ENCODE measurements around the gene SLC15A5. TPM values are rescaled to one million over a fixed set of nuclear protein-coding genes. Genes with fewer than 3 reads are reported as not detected.

The SLC15A5 gene
- total and polyA plus RNA-seq, 11 donors, result not detected

DNA sequence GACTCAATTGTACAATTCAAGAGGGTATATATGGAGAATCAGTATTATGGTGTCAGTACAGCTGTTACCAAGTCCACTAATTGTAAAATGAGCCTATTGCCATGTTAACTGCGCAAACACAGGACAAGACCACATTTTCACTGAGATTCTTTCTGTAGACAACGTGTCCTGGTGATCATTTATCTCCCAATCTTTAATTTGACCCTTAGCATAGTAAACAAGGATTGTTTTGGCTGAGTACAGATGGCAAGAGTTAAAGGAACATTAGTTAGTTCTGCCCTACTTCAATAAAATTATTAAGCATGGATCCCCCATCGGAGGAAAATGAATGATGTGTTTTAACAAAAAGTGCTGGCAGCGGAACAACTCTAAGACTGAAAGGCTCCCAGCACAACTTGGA is 36.1 kb downstream of the SLC15A5 start:
- Histone ChIP-seq H3K27me3 (no peaks in the 10 kb centered on the region), H3K4me3 (no peak overlapping the region), H3K36me3 (no peaks in the 10 kb centered on the region), H3K9me3 (no peaks in the 10 kb centered on the region), H3K4me1 (no peaks in the 10 kb centered on the region), H3K27ac (no peak overlapping the region)
- 85 to 89% (median 87%) methylated on average over 4 of the region's 4 CpGs for WGBS, 4 donors
- ATAC-seq (no peak), DNase-seq (no peak)
- TF ChIP-seq, protein P1, sequence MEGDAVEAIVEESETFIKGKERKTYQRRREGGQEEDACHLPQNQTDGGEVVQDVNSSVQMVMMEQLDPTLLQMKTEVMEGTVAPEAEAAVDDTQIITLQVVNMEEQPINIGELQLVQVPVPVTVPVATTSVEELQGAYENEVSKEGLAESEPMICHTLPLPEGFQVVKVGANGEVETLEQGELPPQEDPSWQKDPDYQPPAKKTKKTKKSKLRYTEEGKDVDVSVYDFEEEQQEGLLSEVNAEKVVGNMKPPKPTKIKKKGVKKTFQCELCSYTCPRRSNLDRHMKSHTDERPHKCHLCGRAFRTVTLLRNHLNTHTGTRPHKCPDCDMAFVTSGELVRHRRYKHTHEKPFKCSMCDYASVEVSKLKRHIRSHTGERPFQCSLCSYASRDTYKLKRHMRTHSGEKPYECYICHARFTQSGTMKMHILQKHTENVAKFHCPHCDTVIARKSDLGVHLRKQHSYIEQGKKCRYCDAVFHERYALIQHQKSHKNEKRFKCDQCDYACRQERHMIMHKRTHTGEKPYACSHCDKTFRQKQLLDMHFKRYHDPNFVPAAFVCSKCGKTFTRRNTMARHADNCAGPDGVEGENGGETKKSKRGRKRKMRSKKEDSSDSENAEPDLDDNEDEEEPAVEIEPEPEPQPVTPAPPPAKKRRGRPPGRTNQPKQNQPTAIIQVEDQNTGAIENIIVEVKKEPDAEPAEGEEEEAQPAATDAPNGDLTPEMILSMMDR (IDR thresholded peaks at IDR 0.05), result no peak
- no peak for TF ChIP-seq POLR2A (IDR thresholded peaks at IDR 0.05)
- intact Hi-C loops (cut with DNase I), result no loop called here

DNA sequence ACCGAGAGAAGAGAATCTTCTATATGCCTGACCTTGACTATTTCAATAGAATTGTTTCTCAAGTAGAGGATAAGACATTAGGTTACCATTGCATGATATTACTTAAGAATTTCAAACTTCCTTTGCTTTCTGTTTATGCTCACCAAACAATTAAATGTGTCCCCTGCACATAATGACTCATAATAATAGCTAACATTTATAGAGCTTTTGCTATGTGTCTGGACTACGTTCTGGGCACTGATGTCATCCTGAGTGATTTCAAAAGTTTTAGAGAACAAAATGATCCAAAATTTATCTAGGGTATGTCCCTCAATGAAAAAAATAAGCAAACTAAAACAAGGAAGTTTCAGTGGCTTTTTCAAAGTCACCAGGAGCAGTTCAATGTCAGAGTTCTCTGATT is 38.8 kb downstream of the SLC15A5 start:
- 58 to 66% (median 62%) methylated on average over 2 of the region's 2 CpGs for WGBS, 4 donors
- Histone ChIP-seq H3K4me1 (no peaks in the 10 kb centered on the region), H3K36me3 (no peaks in the 10 kb centered on the region), H3K27me3 (no peaks in the 10 kb centered on the region), H3K27ac (no peak overlapping the region), H3K9me3 (no peaks in the 10 kb centered on the region), H3K4me3 (no peak overlapping the region)
- intact Hi-C loops (cut with DNase I), result no loop called here
- ATAC-seq, result peak in 1 of 4 donors; percentile 66
- no peak for DNase-seq
- TF ChIP-seq, protein P1 (IDR thresholded peaks at IDR 0.05), result no peak
- no peak for TF ChIP-seq POLR2A (IDR thresholded peaks at IDR 0.05)

DNA sequence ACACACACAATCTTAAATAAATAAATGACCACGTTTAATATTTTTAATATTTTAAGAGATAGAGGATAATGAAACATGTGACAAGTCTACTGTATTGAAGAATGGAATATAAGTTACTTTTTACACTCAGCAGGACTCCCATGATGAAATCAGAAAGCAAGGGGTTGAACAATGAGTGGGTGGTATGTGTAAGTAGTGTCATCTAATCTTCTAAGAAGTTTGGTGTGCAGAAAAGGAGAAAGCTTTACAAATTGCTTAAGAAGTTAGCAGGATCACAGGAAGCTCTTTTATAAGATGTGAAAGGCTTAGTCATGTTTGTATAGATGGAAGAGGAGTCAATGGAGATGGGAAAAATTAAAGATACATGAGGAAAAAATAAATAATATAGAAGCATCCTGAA is 47.8 kb downstream of the SLC15A5 start:
- Histone ChIP-seq H3K27me3 (no peaks in the 10 kb centered on the region), H3K36me3 (no peaks in the 10 kb centered on the region), H3K4me1 (no peaks in the 10 kb centered on the region), H3K9me3 (peaks cover 0 to 14% (median 0%) of the 10 kb centered on the region in 12 donors), H3K27ac (no peak overlapping the region), H3K4me3 (no peak overlapping the region)
- WGBS, 4 donors, result 43 to 58% (median 56%) methylated on average over 1 of the region's 1 CpG
- intact Hi-C loops (cut with DNase I), result no loop called here
- TF ChIP-seq, protein P1 (IDR thresholded peaks at IDR 0.05), result no peak
- no peak for TF ChIP-seq POLR2A (IDR thresholded peaks at IDR 0.05)
- DNase-seq, result no peak
- no peak for ATAC-seq

DNA sequence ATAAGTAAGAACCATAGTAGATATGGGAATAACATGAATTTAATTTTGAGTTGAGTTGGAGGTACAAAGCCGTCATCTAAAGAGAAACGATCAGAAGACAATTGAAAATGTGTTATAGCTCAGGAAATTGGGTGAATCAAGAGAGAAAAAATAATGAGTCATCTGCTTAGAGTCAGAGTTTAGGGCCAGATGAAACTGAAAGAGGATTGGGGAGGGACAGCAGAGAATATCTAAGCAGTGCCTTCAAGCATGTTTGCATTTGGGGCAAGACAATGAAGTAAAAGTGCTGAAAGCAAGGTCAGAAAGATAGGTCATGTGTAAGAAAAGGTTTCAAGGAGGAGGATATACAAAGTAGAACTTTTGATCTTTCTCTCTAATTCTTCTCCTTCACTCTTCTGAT is 49.4 kb downstream of the SLC15A5 start:
- TF ChIP-seq POLR2A (IDR thresholded peaks at IDR 0.05), result no peak
- TF ChIP-seq, protein P1 (IDR thresholded peaks at IDR 0.05), result no peak
- no peak for ATAC-seq
- H3K27ac ChIP-seq, result no peak overlapping the region

More for the DNA sequence above, 49.4 kb downstream of the SLC15A5 start:
- Histone ChIP-seq H3K27me3 (no peaks in the 10 kb centered on the region), H3K4me3 (no peak overlapping the region), H3K9me3 (peaks cover 0 to 14% (median 0%) of the 10 kb centered on the region in 12 donors), H3K4me1 (no peaks in the 10 kb centered on the region), H3K36me3 (no peaks in the 10 kb centered on the region)
- DNase-seq, result no peak
- WGBS, 4 donors, result 36 to 60% (median 53%) methylated on average over 2 of the region's 2 CpGs
- intact Hi-C loops (cut with DNase I), result no loop called here
